NCI-H226 (cell line): ENCODE results near the gene CPA3.
A peak's percentile ranks its signal among the peaks of the same experiment; 100 is the strongest.

ENCODE experiments used
- DNase-seq: peaks from one replicate; pipeline ENCODE4 v3.0.0-alpha.2; 2015

The CPA3 gene

GRCh38 chr3:148861277-148861869 is 3.7 kb upstream of the CPA3 start:
- DNase-seq, result peak; percentile 16

- no peak for DNase-seq
Observed at GRCh38 chr3:148863297-148863696, 1.8 kb upstream of the CPA3 start.

- no peak for DNase-seq
Observed at GRCh38 chr3:148863814-148864213, 1.3 kb upstream of the CPA3 start.

- peak; percentile 96 for DNase-seq
Observed at GRCh38 chr3:148866261-148866660, 1.2 kb downstream of the CPA3 start.

GRCh38 chr3:148873270-148873927 is 8.3 kb downstream of the CPA3 start:
- no peak for DNase-seq

- DNase-seq, result no peak
Observed at GRCh38 chr3:148873977-148874376, 8.9 kb downstream of the CPA3 start.

GRCh38 chr3:148878095-148878494 is 13.0 kb downstream of the CPA3 start:
- no peak for DNase-seq

GRCh38 chr3:148879256-148879655 is 14.2 kb downstream of the CPA3 start:
- no peak for DNase-seq

- DNase-seq, result peak; percentile 29
Observed at GRCh38 chr3:148880681-148881080, 15.6 kb downstream of the CPA3 start.

- DNase-seq, result no peak
Observed at GRCh38 chr3:148881286-148881685, 16.2 kb downstream of the CPA3 start.

GRCh38 chr3:148882288-148882687 is 17.2 kb downstream of the CPA3 start:
- DNase-seq, result no peak

- DNase-seq, result no peak
Observed at GRCh38 chr3:148883163-148883562, 18.1 kb downstream of the CPA3 start.

GRCh38 chr3:148884261-148884660 is 19.2 kb downstream of the CPA3 start:
- no peak for DNase-seq

GRCh38 chr3:148889828-148890227 is 24.7 kb downstream of the CPA3 start:
- no peak for DNase-seq

GRCh38 chr3:148896062-148896461 is 31.0 kb downstream of the CPA3 start:
- DNase-seq, result no peak

- DNase-seq, result peak; percentile 76
Observed at GRCh38 chr3:148901987-148902791, 37.1 kb downstream of the CPA3 start.

- no peak for DNase-seq
Observed at GRCh38 chr3:148903022-148903442, 37.9 kb downstream of the CPA3 start.

GRCh38 chr3:148903941-148904340 is 38.8 kb downstream of the CPA3 start:
- DNase-seq, result no peak

GRCh38 chr3:148906667-148907066 is 41.6 kb downstream of the CPA3 start:
- DNase-seq, result no peak

- peak; percentile 58 for DNase-seq
Observed at GRCh38 chr3:148911173-148911572, 46.1 kb downstream of the CPA3 start.

- peak; percentile 17 for DNase-seq
Observed at GRCh38 chr3:148911592-148911991, 46.5 kb downstream of the CPA3 start.

- DNase-seq, result no peak
Observed at GRCh38 chr3:148914936-148915690, 50.0 kb downstream of the CPA3 start.

GRCh38 chr3:148916132-148916531 is 51.0 kb downstream of the CPA3 start:
- no peak for DNase-seq
